Astrocyte of the cerebellum (primary cell): ENCODE results near the gene RNU4-1.

ENCODE experiments used
- DNase-seq: peaks from one replicate; pipeline ENCODE4 v3.0.0-alpha.2; 2011; ENCODE audit warnings: low read depth
- H3K4me3 ChIP-seq: 2 replicates; pipeline ENCODE4 v1.5.1; 2011; ENCODE audit warnings: mild to moderate bottlenecking, low read depth, low read length, moderate library complexity
- CTCF ChIP-seq: IDR thresholded peaks from 2 replicates; pipeline ENCODE4 v1.5.1; 2012; ENCODE audit warnings: low read length, low read depth, moderate library complexity, mild to moderate bottlenecking; ENCODE audit errors: missing control alignments
- in situ Hi-C: cut with HindIII; loops from 2 replicates; pipeline ENCODE4 v1.10.0; 2017; ENCODE audit warnings: low sequenced_read_pairs

The RNU4-1 gene

GRCh38 chr12:120332523-120332922 is 39.5 kb upstream of the RNU4-1 start:
- in situ Hi-C loops, result no loop called here
- no peak for TF ChIP-seq CTCF
- no peak for DNase-seq
- H3K4me3 ChIP-seq, result no peak overlapping the region

- TF ChIP-seq CTCF, result no peak
- in situ Hi-C loops, result no loop called here
- H3K4me3 ChIP-seq, result no peak overlapping the region
- no peak for DNase-seq
These were observed 39.0 kb upstream of the RNU4-1 start for GRCh38 chr12:120332041-120332440.

- no peak for TF ChIP-seq CTCF
- H3K4me3 ChIP-seq, result no peak overlapping the region
- in situ Hi-C loops, result no loop called here
- no peak for DNase-seq
These were observed 38.4 kb upstream of the RNU4-1 start for GRCh38 chr12:120331390-120331789.

- H3K4me3 ChIP-seq, result no peak overlapping the region
- DNase-seq, result no peak
- no peak for TF ChIP-seq CTCF
- in situ Hi-C loops, result no loop called here
These were observed 35.2 kb upstream of the RNU4-1 start for GRCh38 chr12:120328228-120328627.

- H3K4me3 ChIP-seq, result no peak within 1 kb of the TSS
- no peak for DNase-seq
- TF ChIP-seq CTCF, result no peak
- in situ Hi-C loops, result no loop called here
These were observed 34.6 kb upstream of the RNU4-1 start, which contains the start of gene PLA2G1B for GRCh38 chr12:120327593-120327992. PLA2G1B (minus strand) TSS chr12:120327779; CDS start chr12:120327753, 26 bp downstream.

- no peak overlapping the region for H3K4me3 ChIP-seq
- in situ Hi-C loops, result no loop called here
These were observed 31.9 kb upstream of the RNU4-1 start for GRCh38 chr12:120324841-120325417.

More at GRCh38 chr12:120324841-120325417, 31.9 kb upstream of the RNU4-1 start:
- TF ChIP-seq CTCF, result no peak
- DNase-seq, result no peak
